ENCODE results near the gene RAB7B. TPM values are rescaled to one million over a fixed set of nuclear protein-coding genes. Genes with fewer than 3 reads are reported as not detected.

The RAB7B gene
- total RNA-seq, 1 donor from 2014 or later: 4.4 TPM

DNA sequence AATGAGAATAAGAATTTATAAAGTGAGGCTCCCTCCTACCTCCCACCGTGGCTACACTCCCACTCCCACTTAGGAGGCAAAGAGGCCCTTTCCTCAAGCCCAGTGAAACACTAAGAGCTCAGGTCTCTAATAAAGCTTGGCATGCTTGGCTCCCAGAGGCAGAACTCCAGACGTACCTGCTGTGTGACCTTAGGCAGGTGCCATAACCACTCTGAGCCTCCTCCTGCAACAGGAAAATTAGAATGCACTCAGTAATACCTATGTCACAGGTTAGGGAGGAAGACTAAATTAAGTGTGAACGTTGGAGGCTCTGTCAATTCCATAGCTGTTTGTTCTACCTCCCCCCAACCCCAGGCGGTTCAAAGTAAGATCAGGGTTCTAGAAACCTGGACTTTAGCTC is 43.4 kb downstream of the RAB7B start:
- Mint-ChIP-seq H3K9me3 (no peaks in the 10 kb centered on the region), H3K27ac (ENCODE audit: unreplicated experiment) (no peak overlapping the region), H3K4me3 (no peak overlapping the region), H3K36me3 (ENCODE audit: low read depth) (no peaks in the 10 kb centered on the region), H3K4me1 (peaks cover 21% of the 10 kb centered on the region), H3K27me3 (ENCODE audit: low read depth) (peaks cover 10% of the 10 kb centered on the region)
- no peak for DNase-seq (ENCODE audit: low read depth, low spot score)
- TF ChIP-seq, protein P1, sequence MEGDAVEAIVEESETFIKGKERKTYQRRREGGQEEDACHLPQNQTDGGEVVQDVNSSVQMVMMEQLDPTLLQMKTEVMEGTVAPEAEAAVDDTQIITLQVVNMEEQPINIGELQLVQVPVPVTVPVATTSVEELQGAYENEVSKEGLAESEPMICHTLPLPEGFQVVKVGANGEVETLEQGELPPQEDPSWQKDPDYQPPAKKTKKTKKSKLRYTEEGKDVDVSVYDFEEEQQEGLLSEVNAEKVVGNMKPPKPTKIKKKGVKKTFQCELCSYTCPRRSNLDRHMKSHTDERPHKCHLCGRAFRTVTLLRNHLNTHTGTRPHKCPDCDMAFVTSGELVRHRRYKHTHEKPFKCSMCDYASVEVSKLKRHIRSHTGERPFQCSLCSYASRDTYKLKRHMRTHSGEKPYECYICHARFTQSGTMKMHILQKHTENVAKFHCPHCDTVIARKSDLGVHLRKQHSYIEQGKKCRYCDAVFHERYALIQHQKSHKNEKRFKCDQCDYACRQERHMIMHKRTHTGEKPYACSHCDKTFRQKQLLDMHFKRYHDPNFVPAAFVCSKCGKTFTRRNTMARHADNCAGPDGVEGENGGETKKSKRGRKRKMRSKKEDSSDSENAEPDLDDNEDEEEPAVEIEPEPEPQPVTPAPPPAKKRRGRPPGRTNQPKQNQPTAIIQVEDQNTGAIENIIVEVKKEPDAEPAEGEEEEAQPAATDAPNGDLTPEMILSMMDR (conservative IDR thresholded peaks at IDR 0.05): no peak

DNA sequence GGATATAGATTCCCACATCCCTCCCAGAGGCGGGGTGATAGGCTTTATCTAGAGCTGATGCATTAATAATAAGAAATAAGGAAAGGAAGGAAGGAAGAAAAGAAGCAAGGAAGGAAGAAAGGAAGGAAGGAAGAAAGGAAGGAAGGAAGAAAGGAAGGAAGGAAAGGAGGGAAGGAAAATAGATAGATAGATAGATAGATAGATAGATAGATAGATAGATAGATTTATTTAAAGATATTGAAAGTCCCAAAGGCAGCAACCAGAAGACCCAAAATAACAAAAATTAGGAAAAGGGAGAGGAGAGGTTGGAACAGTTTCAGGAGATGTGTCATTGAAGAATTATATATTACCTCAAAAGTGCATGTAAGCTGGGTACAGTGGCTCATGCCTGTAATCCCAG is 47.7 kb downstream of the RAB7B start:
- Mint-ChIP-seq H3K27ac (ENCODE audit: unreplicated experiment) (no peak overlapping the region), H3K36me3 (ENCODE audit: low read depth) (no peaks in the 10 kb centered on the region), H3K27me3 (ENCODE audit: low read depth) (peaks cover 10% of the 10 kb centered on the region), H3K9me3 (no peaks in the 10 kb centered on the region), H3K4me1 (peaks cover 4% of the 10 kb centered on the region), H3K4me3 (no peak overlapping the region)
- no peak for DNase-seq (ENCODE audit: low read depth, low spot score)
- TF ChIP-seq, protein P1 (conservative IDR thresholded peaks at IDR 0.05): no peak

DNA sequence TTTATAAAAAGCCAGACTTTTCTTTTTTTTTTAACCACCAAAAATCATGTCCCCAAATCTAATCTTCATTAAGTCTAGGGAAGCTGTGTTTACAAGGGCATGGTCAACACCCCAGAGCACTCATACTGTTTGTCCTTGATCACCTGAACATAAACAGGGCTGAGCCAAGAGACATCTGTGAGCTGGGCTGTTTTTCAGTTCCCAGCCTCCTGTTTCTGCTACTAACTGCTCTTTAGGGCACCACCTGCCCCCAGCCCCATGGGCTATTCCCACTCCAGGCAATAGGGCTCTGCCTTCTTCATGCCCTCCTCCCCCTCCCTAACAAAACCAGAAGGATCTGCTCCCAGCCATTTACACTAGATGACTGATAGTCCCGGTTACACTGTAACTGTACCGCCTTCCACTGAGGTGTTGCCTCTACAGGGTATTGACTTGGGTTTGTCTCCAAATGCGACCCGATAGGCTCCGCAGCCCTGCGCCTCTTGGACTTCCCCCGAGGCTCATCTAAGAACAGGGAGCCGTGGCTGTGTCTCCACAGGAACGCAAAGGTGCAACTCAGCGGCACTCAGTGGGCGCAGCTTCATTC is 48.3 kb downstream of the RAB7B start:
- Mint-ChIP-seq H3K36me3 (ENCODE audit: low read depth) (no peaks in the 10 kb centered on the region), H3K4me3 (no peak overlapping the region), H3K9me3 (no peaks in the 10 kb centered on the region), H3K27ac (ENCODE audit: unreplicated experiment) (no peak overlapping the region), H3K4me1 (peaks cover 4% of the 10 kb centered on the region), H3K27me3 (ENCODE audit: low read depth) (peaks cover 10% of the 10 kb centered on the region)
- DNase-seq (ENCODE audit: low read depth, low spot score): no peak
- TF ChIP-seq, protein P1 (conservative IDR thresholded peaks at IDR 0.05): no peak

DNA sequence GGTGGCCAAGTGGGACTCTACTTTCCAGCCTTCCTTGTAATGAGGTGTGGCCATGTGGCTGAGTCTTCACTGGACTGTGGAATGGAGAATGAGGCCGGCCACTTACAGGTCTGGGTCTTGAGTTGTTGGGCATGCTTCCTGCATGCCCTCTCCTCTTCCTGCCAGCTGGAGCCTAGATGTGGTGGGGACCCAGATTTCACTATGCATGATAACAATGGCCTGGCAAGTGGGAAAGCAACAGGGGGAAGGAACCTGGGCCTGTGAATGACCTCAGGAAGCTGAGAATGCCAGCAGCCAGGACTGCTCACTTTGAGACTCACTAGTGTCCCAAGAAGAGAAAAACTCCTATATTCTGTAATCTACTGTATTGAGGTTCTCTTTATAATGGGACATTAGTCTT is 51.4 kb downstream of the RAB7B start:
- Mint-ChIP-seq H3K4me1 (no peaks in the 10 kb centered on the region), H3K36me3 (ENCODE audit: low read depth) (no peaks in the 10 kb centered on the region), H3K4me3 (no peak overlapping the region), H3K27ac (ENCODE audit: unreplicated experiment) (no peak overlapping the region), H3K9me3 (no peaks in the 10 kb centered on the region), H3K27me3 (ENCODE audit: low read depth) (peaks cover 8% of the 10 kb centered on the region)
- TF ChIP-seq, protein P1 (conservative IDR thresholded peaks at IDR 0.05): no peak
- no peak for DNase-seq (ENCODE audit: low read depth, low spot score)

DNA sequence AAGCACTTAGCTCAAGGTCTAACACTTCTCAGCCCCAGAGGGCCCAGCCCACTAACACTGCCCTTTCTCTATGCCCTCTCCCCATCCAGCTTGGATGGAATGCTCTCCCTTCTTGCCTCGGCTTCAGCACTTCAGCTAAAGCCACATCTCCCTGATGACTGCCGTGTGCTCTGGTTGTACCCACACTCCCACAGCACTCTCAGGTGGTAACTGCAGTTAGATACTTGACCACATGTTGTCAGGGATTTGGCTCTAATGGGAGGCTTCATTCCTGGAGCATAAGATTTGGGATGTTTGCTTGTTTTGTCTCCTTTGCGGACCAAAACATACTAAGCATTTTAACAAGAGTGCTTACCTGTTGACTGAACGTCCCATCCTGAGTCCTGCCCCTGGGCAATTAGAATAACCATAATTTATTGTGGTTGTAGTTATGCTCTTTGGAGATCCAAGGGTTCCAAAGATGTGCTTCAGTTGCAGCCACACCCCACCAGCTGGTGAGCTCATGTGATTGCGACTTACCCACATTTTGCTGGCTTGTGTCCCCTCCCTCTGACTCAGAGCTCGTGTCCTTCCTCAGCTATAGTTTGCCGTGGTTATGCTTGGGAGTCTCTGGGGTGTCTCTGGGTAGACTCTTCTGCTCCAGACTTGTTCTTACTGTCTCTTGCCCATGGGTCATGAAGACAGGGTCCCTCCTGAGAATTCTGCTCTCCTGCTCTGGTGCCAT is 52.2 kb downstream of the RAB7B start:
- no peaks in the 10 kb centered on the region for H3K36me3 Mint-ChIP-seq (ENCODE audit: low read depth)
- TF ChIP-seq, protein P1 (conservative IDR thresholded peaks at IDR 0.05): no peak
- no peak for DNase-seq (ENCODE audit: low read depth, low spot score)
- no peaks in the 10 kb centered on the region for H3K9me3 Mint-ChIP-seq
- H3K4me3 Mint-ChIP-seq: no peak overlapping the region
- H3K27ac Mint-ChIP-seq (ENCODE audit: unreplicated experiment): no peak overlapping the region
- no peaks in the 10 kb centered on the region for H3K4me1 Mint-ChIP-seq
- H3K27me3 Mint-ChIP-seq (ENCODE audit: low read depth): peaks cover 9% of the 10 kb centered on the region
